ENCODE measurements around the gene PTPN14.

- TF ChIP-seq CTCF (conservative IDR thresholded peaks at IDR 0.05 in 1 of 2, IDR thresholded peaks at IDR 0.05 in 1 of 2; ENCODE audit: extremely low read depth in 1 of 2, insufficient read depth in 1 of 2, low read depth in 1 of 2, low read length in 2 of 2) (no peak), EZH2 (IDR thresholded peaks at IDR 0.05; ENCODE audit: borderline replicate concordance, low read length) (no peak)
These were observed 82.1 kb downstream of the PTPN14 start for GRCh38 chr1:214469290-214469689.
